ENCODE data around the gene KLF1.

KLF1 gene

GRCh38 chr19:12843328-12843727, 43.7 kb downstream of the KLF1 start:
- ChIA-PET POLR2A (no interaction called here), CTCF (interaction anchor here (1.2 to 7.2 kb wide), 2 partner anchors 78 to 83 kb away, joined by 3 to 62 read pairs; no protein-coding TSS in a partner anchor)
- Histone ChIP-seq H3K4me3 (ENCODE audit: low read depth, low read length) (no peak overlapping the region), H3K36me3 (ENCODE audit: control insufficient read depth in 2 of 2, insufficient read depth in 1 of 2, low read length in 2 of 2) (no peaks in the 10 kb centered on the region), H3K4me1 (ENCODE audit: control insufficient read depth, insufficient read depth, low read length) (no peaks in the 10 kb centered on the region), H3K9me3 (ENCODE audit: control insufficient read depth, insufficient read depth, low read depth, low read length) (no peaks in the 10 kb centered on the region), H3K27ac (ENCODE audit: extremely low read depth, low read depth, low read length) (no peak overlapping the region)
- no peak for TF ChIP-seq ZBTB20 (tag by site-specific recombination; IDR thresholded peaks at IDR 0.05)
- no peak for TF ChIP-seq EGR2 (tag by site-specific recombination; IDR thresholded peaks at IDR 0.05; ENCODE audit: low read depth)
- TF ChIP-seq ZNF747 (tag by site-specific recombination; IDR thresholded peaks at IDR 0.05) = no peak
- no peak for TF ChIP-seq YY1 (tag by site-specific recombination; IDR thresholded peaks at IDR 0.05)
- no peak for TF ChIP-seq ATF2 (tag by site-specific recombination; IDR thresholded peaks at IDR 0.05; ENCODE audit: low read depth)
- no peak for TF ChIP-seq ZNF184 (tag by site-specific recombination; IDR thresholded peaks at IDR 0.05)
- TF ChIP-seq MZF1 (tag by site-specific recombination; IDR thresholded peaks at IDR 0.05; ENCODE audit: borderline replicate concordance) = no peak
- no peak for TF ChIP-seq MYNN (tag by site-specific recombination; IDR thresholded peaks at IDR 0.05; ENCODE audit: borderline replicate concordance)
- TF ChIP-seq ZNF274 (IDR thresholded peaks at IDR 0.05; ENCODE audit: low read length) = no peak
- no peak for TF ChIP-seq ZNF274 (tag by site-specific recombination; IDR thresholded peaks at IDR 0.05; ENCODE audit: borderline replicate concordance)
- TF ChIP-seq GLIS2 (tag by site-specific recombination; IDR thresholded peaks at IDR 0.05) = no peak

GRCh38 chr19:12842511-12842910, 44.5 kb downstream of the KLF1 start:
- H3K4me3 ChIP-seq (ENCODE audit: low read depth, low read length) = no peak overlapping the region
- H3K9me3 ChIP-seq (ENCODE audit: control insufficient read depth, insufficient read depth, low read depth, low read length) = no peaks in the 10 kb centered on the region
- POLR2A ChIA-PET = no interaction called here
- H3K27ac ChIP-seq (ENCODE audit: extremely low read depth, low read depth, low read length) = no peak overlapping the region
- CTCF ChIA-PET = no interaction called here
- no peaks in the 10 kb centered on the region for H3K4me1 ChIP-seq (ENCODE audit: control insufficient read depth, insufficient read depth, low read length)
- TF ChIP-seq AEBP2 (tag by site-specific recombination; IDR thresholded peaks at IDR 0.05; ENCODE audit: borderline replicate concordance) (no peak), ZNF169 (tag by site-specific recombination; IDR thresholded peaks at IDR 0.05) (no peak), ZFHX2 (tag by site-specific recombination; conservative IDR thresholded peaks at IDR 0.05) (peak; percentile 41; the same call in 1 of the 2 replicates), ZNF302 (tag by site-specific recombination; IDR thresholded peaks at IDR 0.05; ENCODE audit: low read depth) (no peak), ZBTB26 (tag by site-specific recombination; optimal IDR thresholded peaks at IDR 0.05) (no peak)
- no peaks in the 10 kb centered on the region for H3K36me3 ChIP-seq (ENCODE audit: control insufficient read depth in 2 of 2, insufficient read depth in 1 of 2, low read length in 2 of 2)

- ChIA-PET CTCF (interaction anchor here (0.7 kb wide), 1 partner anchor 81 kb away, joined by 3 read pairs; no protein-coding TSS in a partner anchor), POLR2A (no interaction called here)
- Histone ChIP-seq H3K36me3 (ENCODE audit: control insufficient read depth in 2 of 2, insufficient read depth in 1 of 2, low read length in 2 of 2) (no peaks in the 10 kb centered on the region), H3K4me1 (ENCODE audit: control insufficient read depth, insufficient read depth, low read length) (no peaks in the 10 kb centered on the region), H3K9me3 (ENCODE audit: control insufficient read depth, insufficient read depth, low read depth, low read length) (no peaks in the 10 kb centered on the region), H3K4me3 (ENCODE audit: low read depth, low read length) (no peak overlapping the region; the same call in 1 of the 2 replicates), H3K27ac (ENCODE audit: extremely low read depth, low read depth, low read length) (no peak overlapping the region)
- TF ChIP-seq ZNF311 (tag by site-specific recombination; IDR thresholded peaks at IDR 0.05; ENCODE audit: borderline replicate concordance) (no peak), ZNF239 (tag by site-specific recombination; IDR thresholded peaks at IDR 0.05) (no peak), ZNF416 (tag by site-specific recombination; IDR thresholded peaks at IDR 0.05) (no peak), ZNF514 (tag by site-specific recombination; IDR thresholded peaks at IDR 0.05) (no peak), PRDM10 (tag by site-specific recombination; IDR thresholded peaks at IDR 0.05) (no peak), ZNF223 (tag by site-specific recombination; IDR thresholded peaks at IDR 0.05) (no peak), ZNF350 (tag by site-specific recombination; IDR thresholded peaks at IDR 0.05) (no peak), ZNF629 (tag by site-specific recombination; IDR thresholded peaks at IDR 0.05) (no peak), ZNF585B (tag by site-specific recombination; IDR thresholded peaks at IDR 0.05) (no peak)
Measured at GRCh38 chr19:12841094-12841493, 45.9 kb downstream of the KLF1 start.

All from HEK293 (cell line).